Measurements from ENCODE around the gene PRR22.

Gene PRR22

GRCh38 chr19:5827891-5828660, 43.5 kb upstream of the PRR22 start:
- in situ Hi-C loops (cut with MboI; ENCODE audit: low sequenced_read_pairs, unreplicated experiment), result no loop called here
- no peak for TF ChIP-seq CTCF (IDR thresholded peaks at IDR 0.05; ENCODE audit: borderline replicate concordance, control extremely low read depth, extremely low read depth, insufficient read depth, missing control alignments)
- DNase-seq (ENCODE audit: low spot score), result peak; percentile 99

- no peak for TF ChIP-seq CTCF (IDR thresholded peaks at IDR 0.05; ENCODE audit: borderline replicate concordance, control extremely low read depth, extremely low read depth, insufficient read depth, missing control alignments)
- in situ Hi-C loops (cut with MboI; ENCODE audit: low sequenced_read_pairs, unreplicated experiment), result no loop called here
Measured at GRCh38 chr19:5827342-5827890, 42.9 kb upstream of the PRR22 start.

GRCh38 chr19:5826531-5827341, 42.2 kb upstream of the PRR22 start:
- TF ChIP-seq CTCF (IDR thresholded peaks at IDR 0.05; ENCODE audit: borderline replicate concordance, control extremely low read depth, extremely low read depth, insufficient read depth, missing control alignments), result no peak
- DNase-seq (ENCODE audit: low spot score), result no peak
- in situ Hi-C loops (cut with MboI; ENCODE audit: low sequenced_read_pairs, unreplicated experiment), result no loop called here

More at GRCh38 chr19:5827342-5827890, 42.9 kb upstream of the PRR22 start:
- no peak for DNase-seq (ENCODE audit: low spot score)

- in situ Hi-C loops (cut with MboI; ENCODE audit: low sequenced_read_pairs, unreplicated experiment), result no loop called here
- no peak for TF ChIP-seq CTCF (IDR thresholded peaks at IDR 0.05; ENCODE audit: borderline replicate concordance, control extremely low read depth, extremely low read depth, insufficient read depth, missing control alignments)
- DNase-seq (ENCODE audit: low spot score), result no peak
Measured at GRCh38 chr19:5825178-5825577, 40.6 kb upstream of the PRR22 start.

GRCh38 chr19:5824751-5825150, 40.2 kb upstream of the PRR22 start:
- TF ChIP-seq CTCF (IDR thresholded peaks at IDR 0.05; ENCODE audit: borderline replicate concordance, control extremely low read depth, extremely low read depth, insufficient read depth, missing control alignments), result no peak
- no peak for DNase-seq (ENCODE audit: low spot score)
- in situ Hi-C loops (cut with MboI; ENCODE audit: low sequenced_read_pairs, unreplicated experiment), result no loop called here

- TF ChIP-seq CTCF (IDR thresholded peaks at IDR 0.05; ENCODE audit: borderline replicate concordance, control extremely low read depth, extremely low read depth, insufficient read depth, missing control alignments), result no peak
- in situ Hi-C loops (cut with MboI; ENCODE audit: low sequenced_read_pairs, unreplicated experiment), result no loop called here
- no peak for DNase-seq (ENCODE audit: low spot score)
Measured at GRCh38 chr19:5823579-5824281, 39.2 kb upstream of the PRR22 start.
